GM23248 (cell line): Measurements from ENCODE around the gene MRPL38. TPM values are rescaled to one million over a fixed set of nuclear protein-coding genes. Genes with fewer than 3 reads are reported as not detected.

Experiments used
- DNase-seq: peaks from one replicate; pipeline ENCODE4 v3.0.0-alpha.2; 2015
- H2AFZ ChIP-seq: fragments of 200-600 bp; sonication (generic); 2 replicates; pipeline ENCODE4 v1.6.1; 2016; ENCODE audit warnings: antibody characterized with exemption
- H3F3A ChIP-seq: fragments of 200-600 bp; sonication (generic); 2 replicates; pipeline ENCODE4 v1.6.1; 2016; ENCODE audit warnings: mild to moderate bottlenecking, antibody characterized with exemption, mixed run types; ENCODE audit not compliant: insufficient read depth
- H3K27ac ChIP-seq: fragments of 200-600 bp; sonication (generic); 2 replicates; pipeline ENCODE4 v1.5.1; 2016; ENCODE audit warnings: mild to moderate bottlenecking
- H3K27me3 ChIP-seq: fragments of 200-600 bp; sonication (generic); replicated peaks from 2 replicates; pipeline ENCODE4 v1.6.1; 2016; ENCODE audit warnings: mild to moderate bottlenecking; ENCODE audit not compliant: insufficient read depth
- H3K36me3 ChIP-seq: fragments of 200-600 bp; sonication (generic); 2 replicates; pipeline ENCODE4 v1.6.1; 2016; ENCODE audit warnings: low read depth, mild to moderate bottlenecking
- H3K4me1 ChIP-seq: fragments of 200-600 bp; sonication (generic); 2 replicates; pipeline ENCODE4 v1.6.1; 2016; ENCODE audit warnings: mild to moderate bottlenecking; ENCODE audit not compliant: insufficient read depth
- H3K4me2 ChIP-seq: fragments of 200-600 bp; sonication (generic); one replicate; pipeline ENCODE4 v1.6.1; 2016; ENCODE audit warnings: mild to moderate bottlenecking; ENCODE audit not compliant: unreplicated experiment
- H3K4me3 ChIP-seq: fragments of 200-600 bp; sonication (generic); 2 replicates; pipeline ENCODE4 v1.5.1; 2016; ENCODE audit warnings: mild to moderate bottlenecking
- H3K79me2 ChIP-seq: fragments of 200-600 bp; sonication (generic); 2 replicates; pipeline ENCODE4 v1.6.1; 2016; ENCODE audit warnings: mild to moderate bottlenecking; ENCODE audit not compliant: insufficient read depth
- H3K9ac ChIP-seq: fragments of 200-600 bp; sonication (generic); 2 replicates; pipeline ENCODE4 v1.6.1; 2016; ENCODE audit warnings: mild to moderate bottlenecking
- H3K9me2 ChIP-seq: fragments of 200-600 bp; sonication (generic); 2 replicates; pipeline ENCODE4 v1.6.1; 2016; ENCODE audit warnings: mixed run types, mild to moderate bottlenecking, moderate library complexity; ENCODE audit not compliant: insufficient read depth
- H3K9me3 ChIP-seq: fragments of 200-600 bp; sonication (generic); one replicate; pipeline ENCODE4 v1.6.1; 2017; ENCODE audit warnings: low read depth
- H4K20me1 ChIP-seq: fragments of 200-600 bp; sonication (generic); 2 replicates; pipeline ENCODE4 v1.6.0; 2016; ENCODE audit not compliant: insufficient read depth
- EZH2 ChIP-seq: fragments of 200-600 bp; sonication (generic); IDR thresholded peaks from 2 replicates; pipeline ENCODE4 v1.6.1; 2018; ENCODE audit warnings: antibody characterized with exemption, mild to moderate bottlenecking; ENCODE audit not compliant: insufficient read depth, poor library complexity, severe bottlenecking
- EZH2phosphoT487 ChIP-seq: fragments of 200-600 bp; sonication (generic); IDR thresholded peaks from 2 replicates; pipeline ENCODE4 v1.6.1; 2018; ENCODE audit warnings: antibody characterized with exemption, moderate library complexity, mild to moderate bottlenecking, low read depth; ENCODE audit not compliant: insufficient read depth
- WGBS, 2 experiments: methylation state at CpG; one replicate each; pipeline ENCODE4 v1.1.6; 2015 to 2017; ENCODE audit warnings: low lambda C conversion rate in 2 of 2, low coverage in 1 of 2; ENCODE audit errors: missing lambda C conversion rate in 2 of 2; 5-methylcytosine and 5-hydroxymethylcytosine counted together
- in situ Hi-C: fragments of 300-500 bp; cut with MboI; formaldehyde crosslinking; loops from 2 replicates; pipeline ENCODE4 v1.15.0; 2020
- polyA plus RNA-seq: library from polyadenylated mRNA; unstranded; fragments of >200 nt; fragmentation: Nextera tagmentation; extraction: Ambion mirVana; gene quantifications from 2 replicates; pipeline ENCODE4 v1.2.1, GENCODE V29; 2016
- total RNA-seq: library from RNA; depleted of rRNA; stranded (reverse); fragments of >200 nt; shearing (Covaris generic); gene quantifications from 2 replicates; pipeline ENCODE4 v1.2.3, GENCODE V29; 2014; rRNA removed

MRPL38 gene
- total RNA-seq: 18.8 and 36.9 TPM in 2 replicates
- polyA plus RNA-seq: 51.9 and 58.4 TPM in 2 replicates

DNA sequence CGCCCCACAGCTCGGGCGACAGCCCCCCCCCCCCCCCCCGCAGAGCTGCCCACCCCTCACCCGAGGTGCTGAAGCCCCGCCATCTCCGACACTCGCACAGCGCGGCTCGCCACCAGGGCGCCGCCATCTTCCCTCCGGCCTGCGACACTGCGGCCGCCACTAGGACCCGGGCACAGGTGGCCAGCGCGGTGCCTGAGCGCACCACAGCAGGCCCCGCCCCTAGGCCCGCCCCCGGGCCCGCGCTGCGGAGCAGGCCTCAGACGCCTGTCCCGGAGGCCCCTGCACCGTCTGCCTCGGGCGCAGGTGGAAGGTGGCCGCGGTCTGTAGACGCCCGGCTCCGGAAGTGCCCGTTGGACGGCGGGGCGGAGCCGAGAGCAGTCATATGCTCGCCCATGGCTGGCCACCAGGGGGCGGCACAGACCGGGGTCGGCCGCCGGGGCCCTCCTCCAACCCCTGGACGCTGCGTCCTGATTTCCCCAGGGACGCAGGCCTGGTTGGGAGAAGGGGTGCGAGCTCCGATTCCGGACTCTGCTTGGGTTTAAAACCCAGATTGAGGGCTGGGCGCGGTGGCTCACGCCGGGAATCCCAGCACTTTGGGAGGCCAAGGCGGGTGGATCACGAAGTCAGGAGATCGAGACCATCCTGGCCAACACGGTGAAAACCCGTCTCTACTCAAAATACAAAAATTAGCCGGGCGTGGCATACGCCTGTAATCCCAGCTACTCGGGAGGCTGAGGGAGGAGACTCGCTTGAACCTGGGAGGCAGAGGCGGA lies at the start of gene MRPL38:
Gene MRPL38 (minus strand): TSS at position 136 of the 773 bp plus-strand sequence. CDS start 9 bp downstream, at position 127.
- Histone ChIP-seq H3K4me1 (peaks cover 12% of the 10 kb centered on the region), H3K4me2 (peak within 1 kb of the TSS; percentile 86), H4K20me1 (no peaks in the 10 kb centered on the region), H3K9me2 (no peaks in the 10 kb centered on the region), H3F3A (peaks cover 27% of the 10 kb centered on the region; the same call in 1 of the 2 replicates), H3K79me2 (peaks cover 13% of the 10 kb centered on the region), H3K9me3 (no peaks in the 10 kb centered on the region), H2AFZ (peak within 1 kb of the TSS; percentile 92), H3K27me3 (no peaks in the 10 kb centered on the region), H3K27ac (peak within 1 kb of the TSS; percentile 56), H3K9ac (peak within 1 kb of the TSS; percentile 81), H3K4me3 (peak within 1 kb of the TSS; percentile 79), H3K36me3 (no peaks in the 10 kb centered on the region; the same call in 1 of the 2 replicates)
- no peak for TF ChIP-seq EZH2
- TF ChIP-seq EZH2phosphoT487: no peak
- 2 to 4% methylated on average over 34 to 47 of the region's 69 CpGs for WGBS, 2 experiments
- peak; percentile 95 for DNase-seq
- in situ Hi-C loops: loop anchor here (25.0 kb wide), 1 partner anchor 382 kb away; no protein-coding TSS in a partner anchor

DNA sequence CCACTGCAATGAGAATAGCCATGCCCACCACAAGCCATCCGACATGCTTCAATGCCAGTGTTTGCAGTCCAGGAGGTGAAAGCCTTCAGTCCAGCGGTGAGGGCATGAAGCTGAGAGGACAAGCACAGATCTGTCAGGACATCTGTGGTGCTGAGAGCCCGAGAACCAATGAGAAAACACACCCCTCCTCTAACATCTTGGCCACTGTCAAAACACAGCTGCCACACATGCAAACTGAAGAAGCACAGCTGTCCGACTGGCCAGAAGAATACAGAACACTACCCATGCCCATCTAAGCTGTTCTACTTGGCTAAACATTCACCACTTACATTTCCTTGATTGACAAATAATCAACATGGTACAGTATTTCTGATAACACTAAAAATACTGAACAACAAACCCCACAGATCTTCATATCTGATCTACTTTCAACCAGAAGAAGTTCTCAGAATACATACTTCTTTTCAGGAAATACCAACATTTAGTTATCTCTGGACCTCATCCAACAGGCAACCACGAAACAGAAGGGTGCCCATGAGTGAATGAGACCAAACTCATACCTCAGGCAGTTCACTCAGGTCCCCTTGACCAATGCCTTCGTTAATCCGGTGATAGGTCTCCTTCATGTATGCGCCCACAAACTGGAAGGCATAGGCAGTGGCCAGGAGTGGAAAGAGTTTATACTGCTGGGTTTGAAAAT lies 46.3 kb upstream of the MRPL38 start:
- H3K9me2 ChIP-seq: no peaks in the 10 kb centered on the region
- H3K27me3 ChIP-seq: no peaks in the 10 kb centered on the region
- H4K20me1 ChIP-seq: no peaks in the 10 kb centered on the region
- no peak overlapping the region for H3K4me2 ChIP-seq
- peaks cover 4% of the 10 kb centered on the region; the same call in 1 of the 2 replicates for H3F3A ChIP-seq
- peak overlapping the region; percentile 57 for H3K27ac ChIP-seq
- H3K4me1 ChIP-seq: peaks cover 9% of the 10 kb centered on the region
- H2AFZ ChIP-seq: no peak overlapping the region
- DNase-seq: peak; percentile 30
- WGBS, 2 experiments: 90 to 93% methylated on average over 8 of the region's 8 CpGs
- no peaks in the 10 kb centered on the region for H3K79me2 ChIP-seq
- in situ Hi-C loops: no loop called here
- no peak overlapping the region for H3K4me3 ChIP-seq
- H3K9me3 ChIP-seq: no peaks in the 10 kb centered on the region
- TF ChIP-seq EZH2: no peak
- TF ChIP-seq EZH2phosphoT487: no peak
- peaks cover 69% of the 10 kb centered on the region for H3K36me3 ChIP-seq
- no peak overlapping the region for H3K9ac ChIP-seq

DNA sequence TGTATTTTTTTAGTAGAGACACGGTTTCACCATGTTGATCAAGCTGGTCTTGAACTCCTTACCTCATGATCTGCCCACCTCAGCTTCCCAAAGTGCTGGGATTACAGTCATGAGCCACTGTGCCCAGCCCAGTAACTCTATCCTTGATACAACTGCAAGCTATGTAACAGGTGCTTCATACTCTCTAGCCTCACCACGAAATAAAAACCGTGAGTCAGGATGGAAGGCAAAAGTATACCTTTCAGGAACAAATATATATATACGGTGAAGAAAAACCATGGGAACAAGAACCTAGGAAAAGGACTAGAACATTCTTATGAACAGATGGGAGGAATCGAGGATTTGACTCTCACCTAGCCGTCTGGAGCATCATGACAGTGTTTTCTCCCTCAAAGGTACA lies 45.7 kb upstream of the MRPL38 start:
- Histone ChIP-seq H3K27me3 (no peaks in the 10 kb centered on the region), H4K20me1 (no peaks in the 10 kb centered on the region), H3K4me3 (no peak overlapping the region), H3K27ac (no peak overlapping the region), H3K9me2 (no peaks in the 10 kb centered on the region), H3K79me2 (no peaks in the 10 kb centered on the region), H3K9ac (no peak overlapping the region), H3K4me2 (no peak overlapping the region), H2AFZ (no peak overlapping the region), H3F3A (peaks cover 4% of the 10 kb centered on the region), H3K9me3 (no peaks in the 10 kb centered on the region), H3K36me3 (peaks cover 68% of the 10 kb centered on the region), H3K4me1 (peaks cover 9% of the 10 kb centered on the region)
- DNase-seq: no peak
- in situ Hi-C loops: no loop called here
- 82 to 85% methylated on average over 6 of the region's 6 CpGs for WGBS, 2 experiments
- TF ChIP-seq EZH2 (no peak), EZH2phosphoT487 (no peak)

DNA sequence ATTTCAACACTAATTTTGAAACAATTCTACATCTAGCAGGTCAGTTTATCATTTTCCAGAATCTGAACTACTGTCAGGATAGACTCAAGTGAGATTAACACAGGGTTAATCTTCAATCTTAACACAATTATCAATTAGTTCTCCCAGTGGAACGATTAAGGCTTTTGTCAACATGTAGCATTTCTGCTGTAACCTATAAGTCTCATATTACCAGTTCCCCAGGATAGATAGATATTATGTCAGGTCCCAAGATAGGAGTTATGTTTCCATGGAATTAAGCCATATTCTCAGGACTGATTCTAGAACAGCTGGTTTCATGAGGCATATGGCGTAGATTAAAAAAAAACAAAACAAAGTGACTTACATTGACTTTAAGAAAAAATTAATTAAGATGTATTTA lies 40.5 kb upstream of the MRPL38 start:
- no peak for DNase-seq
- Histone ChIP-seq H3K4me3 (no peak overlapping the region), H3K27ac (no peak overlapping the region), H4K20me1 (no peaks in the 10 kb centered on the region), H3K9me3 (no peaks in the 10 kb centered on the region), H3K36me3 (peaks cover 40% of the 10 kb centered on the region), H3K4me1 (0 out of 2 replicates have a peak, but pooled peaks cover 6% of the 10 kb centered on the region), H3F3A (peaks cover 15% of the 10 kb centered on the region), H3K4me2 (no peak overlapping the region), H3K9me2 (no peaks in the 10 kb centered on the region), H2AFZ (no peak overlapping the region), H3K27me3 (no peaks in the 10 kb centered on the region), H3K9ac (no peak overlapping the region), H3K79me2 (no peaks in the 10 kb centered on the region)
- TF ChIP-seq EZH2phosphoT487 (no peak), EZH2 (no peak)
- in situ Hi-C loops: no loop called here
- WGBS, 2 experiments: 63% methylated on average over 2 of the region's 2 CpGs
